LoVo (cell line): ENCODE results near the gene DIP2C.
"Not testable (repeated sequence)": the region's sequence is repeated elsewhere in the genome, so short reads cannot be mapped to it uniquely, and the experiment has no call there.

ENCODE experiments used
- DNase-seq: peaks from one replicate; pipeline ENCODE4 v3.0.0-alpha.2; 2016; ENCODE audit warnings: low spot score

The DIP2C gene

DNA sequence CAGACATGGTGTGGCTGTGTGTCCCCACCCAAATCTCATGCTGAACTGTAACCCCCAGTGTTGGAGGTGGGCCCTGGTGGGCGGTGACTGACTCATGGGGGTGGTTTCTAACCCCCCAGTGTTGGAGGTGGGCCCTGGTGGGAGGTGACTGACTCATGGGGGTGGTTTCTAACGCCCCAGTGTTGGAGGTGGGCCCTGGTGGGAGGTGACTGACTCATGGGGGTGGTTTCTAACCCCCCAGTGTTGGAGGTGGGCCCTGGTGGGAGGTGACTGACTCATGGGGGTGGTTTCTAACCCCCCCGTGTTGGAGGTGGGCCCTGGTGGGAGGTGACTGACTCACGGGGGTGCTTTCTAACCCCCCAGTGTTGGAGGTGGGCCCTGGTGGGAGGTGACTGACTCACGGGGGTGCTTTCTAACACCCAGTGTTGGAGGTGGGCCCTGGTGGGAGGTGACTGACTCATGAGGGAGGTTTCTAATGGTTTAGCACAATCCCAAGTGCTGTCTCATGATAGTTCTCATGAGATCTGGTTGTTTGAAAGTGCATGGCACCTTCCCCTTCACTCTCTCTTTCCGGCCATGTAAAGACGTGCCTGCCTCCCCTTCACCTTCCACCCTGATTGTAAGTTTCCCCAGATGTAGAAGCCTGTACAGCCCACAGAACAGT, 78.7 kb downstream of the DIP2C start:
- not testable (repeated sequence) for DNase-seq

DNA sequence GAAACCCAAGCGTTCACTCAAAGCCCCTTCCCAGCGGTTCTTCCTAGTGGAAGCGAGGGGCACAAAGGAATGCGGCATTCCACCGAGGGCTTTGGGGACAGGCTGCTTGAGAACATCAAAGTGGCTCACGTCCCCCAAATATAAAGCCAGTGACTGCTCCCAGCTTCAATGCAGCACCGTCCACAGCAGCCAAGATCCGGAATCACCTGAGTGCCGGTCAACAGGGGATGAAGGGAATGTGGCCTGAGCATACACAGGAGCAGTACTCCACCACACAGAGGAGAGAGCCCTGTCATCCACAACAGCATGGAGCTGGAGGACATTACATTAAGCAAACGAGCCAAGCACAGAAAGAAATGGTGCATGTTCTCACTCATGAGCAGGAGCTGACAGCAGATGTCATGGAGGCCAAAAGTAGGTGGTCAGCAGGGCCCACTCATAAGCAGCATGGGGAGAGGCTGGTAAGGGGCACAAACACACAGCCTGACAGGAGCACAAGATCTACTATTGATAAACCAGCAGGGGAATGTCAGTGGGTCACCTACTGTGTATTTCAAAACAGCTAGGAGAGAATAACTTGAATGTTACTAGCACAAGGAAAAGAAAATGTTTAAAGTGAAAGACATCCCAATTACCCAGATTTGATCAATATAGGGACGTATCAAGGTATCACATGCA, 79.5 kb downstream of the DIP2C start:
- DNase-seq = no peak

DNA sequence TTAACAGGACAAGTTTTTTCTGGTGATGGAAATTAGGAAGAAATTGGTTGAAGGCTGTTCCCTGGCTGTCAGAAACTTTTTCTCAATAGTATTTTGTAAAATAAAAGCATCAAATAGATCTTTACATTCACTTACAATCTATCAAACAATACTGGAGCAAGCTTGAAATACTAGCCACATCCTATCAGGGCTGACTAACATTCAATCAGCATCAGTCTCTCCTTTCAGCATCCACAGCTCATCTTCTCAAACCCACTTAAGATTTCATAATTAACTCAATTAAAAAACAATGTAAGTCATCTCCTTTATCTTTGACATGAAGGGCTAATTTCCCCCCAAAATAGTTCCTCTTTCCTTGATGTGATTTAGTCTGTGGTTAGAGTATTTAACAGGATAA, 80.2 kb downstream of the DIP2C start:
- DNase-seq = no peak

DNA sequence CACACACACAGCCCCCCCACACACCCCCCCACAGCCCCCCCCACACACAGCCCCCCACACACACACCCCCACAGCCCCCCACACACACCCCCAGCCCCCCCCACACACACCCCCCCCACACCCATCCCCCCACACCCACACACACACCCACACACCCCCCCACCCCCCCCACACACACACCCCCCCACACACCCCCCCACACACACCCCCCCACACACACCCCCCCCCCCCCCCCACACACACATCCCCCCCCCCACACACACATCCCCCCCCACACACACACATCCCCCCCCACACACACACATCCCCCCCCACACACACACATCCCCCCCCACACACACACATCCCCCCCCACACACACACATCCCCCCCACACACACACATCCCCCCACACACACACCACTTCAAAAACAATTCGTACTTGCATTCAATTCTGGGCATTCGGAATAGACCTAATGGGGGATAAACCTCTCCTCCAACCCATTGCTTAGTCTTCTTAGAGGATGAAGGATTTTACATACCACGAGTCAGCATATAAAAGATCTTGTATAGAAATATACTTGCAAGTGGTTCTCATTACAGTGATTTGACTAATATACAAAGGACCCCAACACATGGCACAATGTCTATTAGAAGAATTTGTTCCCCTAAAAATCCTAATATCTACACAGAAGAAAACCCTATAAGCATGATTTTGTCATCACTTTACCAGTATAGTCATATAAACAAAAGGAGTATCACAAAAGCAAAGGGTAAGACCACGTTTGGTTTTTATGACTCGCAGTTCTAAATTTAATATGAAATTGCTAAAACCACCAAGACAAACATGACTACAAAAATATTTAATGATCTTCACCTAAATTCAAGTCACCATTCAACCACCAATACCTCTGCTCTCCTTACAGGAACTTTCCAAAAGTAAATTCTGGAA, 80.9 kb downstream of the DIP2C start:
- no peak for DNase-seq

DNA sequence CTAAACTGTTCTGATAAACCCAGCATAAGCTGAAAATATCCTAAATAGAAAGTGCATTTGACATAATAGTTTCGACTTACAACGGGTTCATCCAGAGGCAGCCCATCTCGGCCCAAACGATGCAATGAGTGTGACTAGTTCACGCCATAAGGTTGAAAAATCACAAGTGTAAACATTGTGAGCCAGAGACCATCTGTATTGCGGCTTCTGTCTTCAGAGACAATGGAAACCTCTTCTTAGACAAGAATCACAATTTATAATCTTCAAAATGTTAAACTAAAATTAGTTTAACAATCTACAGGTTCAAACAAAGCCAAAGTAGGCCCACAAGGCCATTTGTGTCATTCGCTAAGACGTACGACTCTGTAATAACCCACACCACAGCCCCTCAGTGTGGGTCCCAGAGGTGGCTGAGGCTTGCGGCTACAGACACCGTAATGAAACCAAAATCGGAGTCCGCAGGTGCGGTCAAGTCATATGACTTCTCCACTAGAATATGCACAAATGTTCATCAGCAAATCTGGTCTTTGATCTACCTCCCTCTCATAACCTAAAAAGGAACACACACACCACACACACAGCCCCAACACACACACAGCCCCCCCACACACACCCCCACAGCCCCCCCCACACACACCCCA, 81.8 kb downstream of the DIP2C start:
- DNase-seq = no peak

DNA sequence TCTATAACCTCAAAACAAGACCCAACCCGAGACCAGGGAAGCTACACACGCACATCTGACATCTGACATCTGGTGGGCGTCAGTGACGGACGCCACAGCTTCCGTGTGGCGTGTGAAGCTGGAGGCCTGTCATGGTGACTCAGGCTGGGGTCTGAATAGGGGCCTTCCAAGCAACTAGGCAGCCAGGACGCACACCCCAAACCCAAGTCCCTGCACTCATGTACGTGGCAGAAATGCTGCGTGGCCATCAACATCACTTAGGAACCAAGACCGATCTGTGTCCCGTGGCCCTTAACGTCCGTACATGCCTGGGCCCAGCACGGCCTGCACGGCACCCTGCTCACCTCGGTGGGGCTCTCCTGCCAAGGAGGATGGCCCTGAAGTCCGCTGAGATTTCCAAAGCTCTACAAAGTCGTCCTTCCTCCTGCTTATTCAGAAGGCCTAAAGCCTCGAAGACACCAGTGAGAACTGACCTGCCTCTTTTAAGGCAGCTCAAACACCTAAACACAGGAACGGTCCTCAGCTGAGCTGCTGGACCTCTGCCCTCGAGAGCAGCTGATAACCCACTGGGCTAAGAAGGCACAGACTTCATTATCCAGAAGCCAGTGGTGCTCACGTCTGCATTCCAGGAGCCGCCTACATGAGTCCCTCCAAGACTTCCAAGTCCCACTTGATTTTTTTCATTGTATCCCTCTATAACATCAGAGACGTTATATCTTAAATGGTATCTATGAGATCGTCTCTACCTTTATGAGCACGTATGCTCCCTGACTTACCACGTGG, 82.5 kb downstream of the DIP2C start:
- no peak for DNase-seq

DNA sequence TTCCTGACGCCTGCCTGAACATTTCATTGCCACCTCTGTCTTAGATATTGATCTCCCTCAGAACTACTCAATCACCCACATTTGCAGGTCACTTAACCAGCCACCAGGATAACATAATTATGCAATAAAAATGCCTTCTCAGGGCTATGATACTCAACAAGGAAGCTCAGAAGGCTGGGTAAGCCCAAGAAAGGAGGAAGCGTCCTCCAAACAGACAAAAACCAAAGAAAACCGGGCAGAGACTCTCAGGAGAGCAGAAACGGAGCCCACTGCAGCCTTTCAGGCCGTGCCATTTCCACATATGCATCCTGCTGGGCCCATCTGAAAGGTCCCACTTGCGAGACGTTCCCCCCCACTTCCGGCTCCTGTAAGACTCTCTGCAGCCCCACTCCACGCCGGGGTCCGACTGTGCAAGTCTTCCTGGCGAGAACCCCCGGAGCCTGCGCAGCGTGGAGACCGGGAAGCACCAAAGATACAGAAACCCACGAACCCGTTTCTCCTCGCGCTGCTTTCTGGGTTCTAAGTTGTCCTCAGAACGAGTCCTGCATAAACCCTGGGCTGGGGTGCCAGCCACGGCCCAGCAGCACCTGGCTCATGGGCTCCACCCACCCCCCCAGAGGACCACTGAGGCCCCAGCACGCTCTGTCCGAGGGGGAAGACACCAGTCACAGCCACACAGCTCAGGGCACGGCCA, 83.7 kb downstream of the DIP2C start:
- DNase-seq = no peak

DNA sequence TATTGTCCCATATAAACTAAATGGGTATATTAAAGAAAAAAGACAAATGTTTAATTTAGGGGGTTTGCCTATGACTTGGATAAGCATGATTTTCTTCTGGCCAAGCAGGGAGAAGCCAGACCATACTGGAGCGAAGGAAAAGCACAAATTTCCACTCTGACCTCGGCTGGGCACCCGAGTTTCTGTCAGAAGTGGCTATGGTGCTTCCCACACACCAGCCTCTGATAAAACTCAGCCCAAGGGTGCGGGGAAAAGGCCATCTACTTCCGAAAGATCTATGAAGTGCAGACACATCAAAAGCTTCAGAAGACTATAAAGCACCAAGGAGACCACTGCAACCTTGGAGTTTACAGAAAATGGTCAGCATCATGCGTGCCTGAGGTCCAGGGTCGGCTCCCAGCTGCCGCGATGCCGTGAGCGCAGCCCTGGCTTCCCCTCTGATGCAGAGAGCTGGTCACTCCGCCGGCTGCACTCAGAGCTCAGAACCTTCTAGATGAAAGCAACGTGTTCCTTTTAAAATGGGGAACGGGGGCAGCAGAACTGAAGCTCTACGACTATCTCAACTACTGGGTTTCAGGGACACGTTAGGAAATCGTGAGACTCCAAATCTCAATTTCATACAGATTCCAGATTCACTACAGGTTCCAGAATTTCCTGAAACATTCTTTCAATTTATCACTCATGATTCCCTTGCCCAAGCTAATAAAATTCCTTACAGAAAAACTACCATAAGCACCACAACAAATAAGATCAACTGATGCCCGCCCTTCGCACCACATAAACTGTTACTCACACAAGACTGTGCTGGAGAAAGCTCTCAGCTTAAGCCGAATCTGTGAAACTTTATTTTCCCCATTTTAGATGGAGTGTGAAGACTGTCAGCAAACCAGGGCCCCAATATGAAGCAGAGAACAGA, 84.5 kb downstream of the DIP2C start:
- DNase-seq = no peak

DNA sequence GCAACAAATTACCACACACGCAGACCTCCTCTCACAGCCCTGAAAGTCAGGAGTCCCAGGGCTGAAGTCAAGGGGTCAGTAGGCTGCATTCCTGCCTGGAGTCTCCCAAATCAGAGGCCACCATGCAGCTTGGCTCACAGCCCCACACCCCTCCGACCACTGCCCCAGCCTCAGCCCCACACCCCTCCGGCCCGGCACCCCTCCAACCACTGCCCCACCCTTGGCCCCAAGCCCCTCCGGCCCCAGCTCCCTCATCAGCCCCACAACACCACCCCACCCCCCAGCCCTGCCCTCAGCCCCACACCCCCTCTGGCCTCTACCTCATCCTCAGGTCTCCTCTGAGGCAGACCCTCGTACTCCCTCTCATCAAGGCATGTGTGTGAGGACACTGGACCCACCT, 85.7 kb downstream of the DIP2C start:
- no peak for DNase-seq

- DNase-seq = no peak
These were observed 87.0 kb downstream of the DIP2C start for GRCh38 chr10:602391-603005.

GRCh38 chr10:601660-601963, 87.9 kb downstream of the DIP2C start:
- no peak for DNase-seq

GRCh38 chr10:600876-601659, 88.4 kb downstream of the DIP2C start:
- no peak for DNase-seq

- no peak for DNase-seq
These were observed 89.2 kb downstream of the DIP2C start for GRCh38 chr10:600234-600633.

GRCh38 chr10:599767-600166, 89.7 kb downstream of the DIP2C start:
- DNase-seq = no peak

DNA sequence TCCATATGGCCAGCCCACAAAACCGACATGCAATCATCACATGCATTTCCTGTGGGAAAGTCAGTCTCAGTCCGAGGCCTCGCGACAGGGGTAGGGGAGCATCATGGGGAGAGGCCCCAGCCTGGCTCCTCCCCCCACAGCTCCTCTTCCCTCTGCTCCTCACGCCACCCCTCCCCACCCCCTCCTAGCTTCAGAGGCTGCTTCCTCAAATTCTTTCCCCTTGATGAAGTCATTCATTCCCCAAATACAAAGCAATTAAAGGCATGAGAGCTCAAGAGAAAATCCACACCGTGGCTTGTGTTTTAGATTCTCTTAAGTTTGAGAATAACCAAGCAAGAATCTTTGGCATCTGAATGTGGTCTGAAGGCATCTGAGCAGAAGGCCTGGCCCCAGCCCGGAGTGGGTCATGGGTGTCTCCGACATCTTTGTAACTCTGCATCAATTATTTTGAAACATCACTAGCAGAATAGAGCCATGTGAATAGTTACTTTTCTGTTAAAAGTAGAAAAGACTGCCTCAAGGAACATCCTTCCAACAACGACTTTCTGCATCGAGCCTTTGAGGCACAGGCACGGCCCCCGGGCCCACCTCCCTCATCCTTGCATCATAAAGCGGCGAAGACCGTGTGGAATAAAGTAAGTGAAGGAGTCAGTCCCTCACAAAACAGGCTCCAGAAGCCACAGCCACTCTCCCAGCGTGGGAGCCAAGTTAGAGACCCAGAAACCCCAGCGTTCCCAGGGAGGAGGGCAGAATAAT, 90.9 kb downstream of the DIP2C start:
- DNase-seq = no peak

- DNase-seq = no peak
These were observed 91.5 kb downstream of the DIP2C start for GRCh38 chr10:597976-598375.

DNA sequence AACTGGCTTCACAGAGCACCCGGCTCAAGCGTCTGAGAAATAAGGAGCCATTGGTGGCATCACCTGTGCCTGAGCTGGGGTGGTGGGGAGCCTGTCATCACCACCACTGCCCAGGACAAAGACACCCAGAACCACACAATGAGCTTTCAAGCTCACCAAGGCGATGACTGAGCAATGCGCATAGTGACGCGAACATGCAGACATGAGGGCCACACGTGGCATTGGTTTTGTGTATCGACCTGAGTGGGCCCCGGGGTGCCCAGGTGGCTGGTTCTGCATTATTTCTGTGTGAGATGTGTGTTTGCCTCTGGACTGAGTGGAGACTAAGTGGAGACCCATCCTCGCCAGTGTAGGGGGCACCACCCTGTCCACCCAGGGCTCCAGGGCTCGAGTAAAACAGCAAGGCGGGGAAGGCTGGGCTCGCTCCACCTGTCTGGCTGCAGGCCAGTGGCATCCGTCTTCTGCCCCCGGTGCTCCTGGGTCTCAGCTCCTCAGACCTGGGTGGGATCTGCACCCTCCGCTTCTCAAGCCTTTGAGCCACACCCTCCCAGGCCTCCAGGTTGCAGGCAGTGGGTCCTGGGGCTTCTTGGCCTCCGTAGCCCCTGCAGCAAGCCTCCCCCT, 92.6 kb downstream of the DIP2C start:
- no peak for DNase-seq

- not testable (repeated sequence) for DNase-seq
These were observed 93.3 kb downstream of the DIP2C start for GRCh38 chr10:596131-596530.
